Brain microvascular endothelial cell (primary cell): Measurements from ENCODE around the gene MVP.
A peak's percentile ranks its signal among the peaks of the same experiment; 100 is the strongest.
"Not testable (repeated sequence)": the region's sequence is repeated elsewhere in the genome, so short reads cannot be mapped to it uniquely, and the experiment has no call there.

ENCODE experiments used
- DNase-seq: peaks from one replicate; pipeline ENCODE4 v3.0.0-alpha.2; 2020
- H3K27ac ChIP-seq: fragments of 250-450 bp; sonication (Bioruptor Pico); 2 replicates; pipeline ENCODE4 v1.5.1; 2020; ENCODE audit warnings: mild to moderate bottlenecking, moderate library complexity
- H3K27me3 ChIP-seq: fragments of 250-450 bp; sonication (Bioruptor Pico); replicated peaks from 2 replicates; pipeline ENCODE4 v1.5.1; 2020; ENCODE audit warnings: mild to moderate bottlenecking
- H3K36me3 ChIP-seq: fragments of 250-450 bp; sonication (Bioruptor Pico); replicated peaks from 2 replicates; pipeline ENCODE4 v1.5.1; 2020; ENCODE audit warnings: mild to moderate bottlenecking
- H3K4me3 ChIP-seq: 2 replicates; pipeline ENCODE4 v1.5.1; 2011; ENCODE audit warnings: low read depth, mild to moderate bottlenecking, control low read depth, low read length, moderate library complexity
- CTCF ChIP-seq: IDR thresholded peaks from 2 replicates; pipeline ENCODE4 v1.5.1; 2011; ENCODE audit warnings: low read depth, mild to moderate bottlenecking, moderate library complexity, low read length, control low read depth, inconsistent platforms; ENCODE audit errors: missing control alignments
- in situ Hi-C: cut with HindIII; loops from 2 replicates; pipeline ENCODE4 v1.10.0; 2017; ENCODE audit warnings: low sequenced_read_pairs, low pct_ligation_motif_present

The MVP gene

DNA sequence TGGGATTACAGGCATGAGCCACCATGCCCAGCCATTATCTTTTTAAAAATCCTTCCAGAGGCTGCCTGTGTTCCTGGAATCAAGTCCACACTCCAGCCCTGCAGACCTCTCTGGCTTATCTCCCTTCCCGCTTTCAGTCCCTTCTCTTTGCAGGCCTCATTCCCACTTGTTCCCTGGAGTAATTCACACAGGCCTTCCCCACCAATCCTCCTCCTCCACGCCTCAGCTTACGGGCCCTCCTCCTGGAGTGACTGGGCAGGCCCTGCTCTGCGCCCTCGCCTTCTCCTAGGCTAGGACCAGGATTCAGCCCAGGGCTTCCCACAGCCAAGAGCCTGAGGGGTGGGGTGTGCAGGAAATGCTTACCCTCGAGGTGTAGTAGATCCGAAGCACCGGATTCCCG lies 40.0 kb downstream of the MVP start:
- Histone ChIP-seq H3K27ac (no peak overlapping the region), H3K4me3 (no peak overlapping the region), H3K36me3 (peaks cover 18% of the 10 kb centered on the region), H3K27me3 (no peaks in the 10 kb centered on the region)
- in situ Hi-C loops, result no loop called here
- TF ChIP-seq CTCF, result no peak
- DNase-seq, result no peak

DNA sequence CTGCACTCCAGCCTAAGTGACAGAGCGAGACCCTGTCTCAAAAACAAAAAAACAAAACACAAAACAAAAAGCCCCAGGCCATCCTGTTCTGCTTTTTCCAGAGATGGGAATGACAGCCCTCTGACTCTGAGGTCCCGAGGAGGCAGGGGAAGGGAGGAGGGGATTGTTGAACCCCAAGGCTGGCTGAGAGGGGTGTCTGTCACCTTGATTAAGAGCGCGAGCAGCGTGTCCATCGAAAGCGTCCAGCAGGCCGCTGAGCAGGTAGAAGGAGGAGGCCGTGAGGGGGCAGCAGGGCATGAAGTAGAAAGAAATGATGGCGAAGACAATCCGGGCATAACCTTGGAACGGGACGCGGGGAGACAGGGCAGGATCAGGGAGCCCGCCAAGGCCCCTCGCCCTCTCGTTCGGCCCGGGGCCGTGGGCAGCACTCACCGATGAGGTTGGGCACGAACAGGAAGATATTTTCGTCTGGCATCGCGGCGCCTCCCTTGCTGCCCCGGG lies 42.2 kb downstream of the MVP start:
- H3K27ac ChIP-seq, result peak overlapping the region; percentile 99
- H3K36me3 ChIP-seq, result peaks cover 18% of the 10 kb centered on the region
- no peaks in the 10 kb centered on the region for H3K27me3 ChIP-seq
- peak overlapping the region; percentile 85 for H3K4me3 ChIP-seq
- in situ Hi-C loops, result no loop called here
- DNase-seq, result no peak
- TF ChIP-seq CTCF, result peak; percentile 44

- H3K4me3 ChIP-seq, result peak within 1 kb of the TSS; percentile 85
- TF ChIP-seq CTCF, result peak; percentile 76
- H3K36me3 ChIP-seq, result peaks cover 18% of the 10 kb centered on the region
- DNase-seq, result peak; percentile 92
- H3K27me3 ChIP-seq, result no peaks in the 10 kb centered on the region
- in situ Hi-C loops, result no loop called here
- H3K27ac ChIP-seq, result peak within 1 kb of the TSS; percentile 99
Measured at GRCh38 chr16:29862884-29863668, 42.8 kb downstream of the MVP start, which contains the start of gene CDIPT. Gene CDIPT, minus strand, starts transcription at chr16:29863226. Its CDS starts 369 bp downstream, at chr16:29862857.

GRCh38 chr16:29863669-29863984 lies 43.4 kb downstream of the MVP start:
- H3K27me3 ChIP-seq, result no peaks in the 10 kb centered on the region
- in situ Hi-C loops, result no loop called here
- H3K27ac ChIP-seq, result peak overlapping the region; percentile 99
- no peak for TF ChIP-seq CTCF
- no peak for DNase-seq
- H3K4me3 ChIP-seq, result peak overlapping the region; percentile 36
- peaks cover 16% of the 10 kb centered on the region for H3K36me3 ChIP-seq

GRCh38 chr16:29864205-29864604 lies 43.9 kb downstream of the MVP start:
- peaks cover 11% of the 10 kb centered on the region for H3K36me3 ChIP-seq
- H3K27ac ChIP-seq, result no peak overlapping the region
- no peak overlapping the region for H3K4me3 ChIP-seq
- no peak for TF ChIP-seq CTCF
- H3K27me3 ChIP-seq, result no peaks in the 10 kb centered on the region
- DNase-seq, result no peak
- in situ Hi-C loops, result no loop called here

- DNase-seq, result no peak
- no peak for TF ChIP-seq CTCF
- in situ Hi-C loops, result no loop called here
- Histone ChIP-seq H3K36me3 (no peaks in the 10 kb centered on the region), H3K27me3 (no peaks in the 10 kb centered on the region), H3K27ac (no peak overlapping the region), H3K4me3 (no peak overlapping the region)
Measured at GRCh38 chr16:29868396-29869009, 48.2 kb downstream of the MVP start.

DNA sequence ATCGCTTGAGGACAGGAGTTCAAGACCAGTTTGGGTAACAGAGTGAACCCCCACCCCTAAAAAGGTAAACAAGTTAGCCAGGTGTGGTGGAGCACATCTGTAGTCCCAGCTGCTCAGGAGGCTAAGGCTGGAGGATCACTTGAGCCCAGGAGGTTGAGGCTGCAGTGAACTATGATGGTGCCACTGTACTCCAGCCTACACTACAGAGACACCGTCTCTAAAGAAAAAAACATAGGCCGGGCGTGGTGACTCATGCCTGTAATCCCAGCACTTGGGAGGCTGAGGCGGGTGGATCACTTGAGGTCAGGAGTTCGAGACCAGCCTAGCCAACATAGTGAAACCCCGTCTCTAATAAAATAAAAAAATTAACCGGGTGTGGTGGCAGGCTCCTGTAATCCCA lies 48.8 kb downstream of the MVP start:
- H3K36me3 ChIP-seq, H3K4me3 ChIP-seq, in situ Hi-C loops, H3K27ac ChIP-seq, DNase-seq, H3K27me3 ChIP-seq: not testable (repeated sequence)
